WTC11 (cell line): ENCODE measurements around the gene TMEM225B. TPM values are rescaled to one million over a fixed set of nuclear protein-coding genes. Genes with fewer than 3 reads are reported as not detected.

ENCODE experiments used
- ATAC-seq: fragments of 200-7000 bp; cut with Tn5 transposase; 2 replicates; pipeline ENCODE4 v1.10.0; 2021; ENCODE audit warnings: mild to moderate bottlenecking, moderate library complexity
- CTCF ChIA-PET: fragments of 300-600 bp; sonication (Branson Sonifier 250); formaldehyde crosslinking; loops from one replicate; lab custom pipeline; 2021; ENCODE audit warnings: antibody characterized with exemption; lab: Charles Lee
- POLR2A ChIA-PET: fragments of 350-600 bp; sonication (Branson Sonifier 250); formaldehyde crosslinking; loops from one replicate; lab custom pipeline; 2021; ENCODE audit warnings: antibody characterized with exemption; lab: Charles Lee
- DNase-seq: peaks from one replicate; pipeline ENCODE4 v3.0.0; 2021; ENCODE audit warnings: low spot score
- H3K27ac Mint-ChIP-seq: 2 replicates; pipeline ENCODE4 v1.8.0; 2021; ENCODE audit warnings: mixed read lengths
- H3K27me3 Mint-ChIP-seq: 2 replicates; pipeline ENCODE4 v1.8.0; 2021; ENCODE audit warnings: low read depth, mild to moderate bottlenecking, moderate library complexity, mixed read lengths
- H3K36me3 Mint-ChIP-seq: 2 replicates; pipeline ENCODE4 v1.8.0; 2021; ENCODE audit warnings: mixed read lengths
- H3K4me1 Mint-ChIP-seq: 2 replicates; pipeline ENCODE4 v1.8.0; 2022; ENCODE audit warnings: mixed read lengths
- H3K4me3 Mint-ChIP-seq: 2 replicates; pipeline ENCODE4 v1.8.0; 2021; ENCODE audit warnings: mild to moderate bottlenecking, moderate library complexity, mixed read lengths
- H3K9me3 Mint-ChIP-seq: 2 replicates; pipeline ENCODE4 v1.8.0; 2021; ENCODE audit warnings: mixed read lengths
- CTCF ChIP-seq: fragments of 200-600 bp; IDR thresholded peaks from 2 replicates; pipeline ENCODE4 v1.8.0; 2022; ENCODE audit warnings: antibody characterized with exemption
- FOXP1 ChIP-seq: sonication (generic); formaldehyde crosslinking; IDR thresholded peaks from 2 replicates; pipeline ENCODE4 v1.8.0; 2022; ENCODE audit warnings: missing genetic modification reagents, mild to moderate bottlenecking, moderate library complexity, borderline replicate concordance
- HMGA2 ChIP-seq: fragments of 250-450 bp; sonication (Bioruptor Pico); IDR thresholded peaks from 2 replicates; pipeline ENCODE4 v1.4.0; 2021; ENCODE audit warnings: mild to moderate bottlenecking, moderate library complexity
- KAT7 ChIP-seq: sonication (generic); formaldehyde crosslinking; IDR thresholded peaks from 2 replicates; pipeline ENCODE4 v1.8.1; 2023; ENCODE audit warnings: missing genetic modification reagents, mild to moderate bottlenecking, borderline replicate concordance
- MAX ChIP-seq: sonication (generic); formaldehyde crosslinking; IDR thresholded peaks from 2 replicates; pipeline ENCODE4 v1.8.0; 2022; ENCODE audit warnings: mild to moderate bottlenecking, missing genetic modification reagents
- MLX ChIP-seq: sonication (generic); formaldehyde crosslinking; IDR thresholded peaks from 2 replicates; pipeline ENCODE4 v1.8.1; 2023; ENCODE audit warnings: mild to moderate bottlenecking, missing genetic modification reagents, moderate library complexity
- NFATC4 ChIP-seq: fragments of 250-450 bp; sonication (Bioruptor Pico); IDR thresholded peaks from 2 replicates; pipeline ENCODE4 v1.9.0; 2021; ENCODE audit warnings: mild to moderate bottlenecking
- NR3C1 ChIP-seq: sonication (generic); formaldehyde crosslinking; conservative IDR thresholded peaks from 2 replicates; pipeline ENCODE4 v1.8.1; 2023; ENCODE audit warnings: low read depth, mild to moderate bottlenecking, missing genetic modification reagents
- OVOL2 ChIP-seq: fragments of 250-450 bp; sonication (Bioruptor Pico); IDR thresholded peaks from 2 replicates; pipeline ENCODE4 v1.9.0; 2021; ENCODE audit warnings: mild to moderate bottlenecking, borderline replicate concordance
- RELA ChIP-seq: sonication (generic); formaldehyde crosslinking; IDR thresholded peaks from 2 replicates; pipeline ENCODE4 v1.8.1; 2022; ENCODE audit warnings: missing genetic modification reagents, mild to moderate bottlenecking, borderline replicate concordance
- SMAD3 ChIP-seq: sonication (generic); formaldehyde crosslinking; IDR thresholded peaks from 2 replicates; pipeline ENCODE4 v1.8.0; 2022; ENCODE audit warnings: missing genetic modification reagents, mild to moderate bottlenecking, borderline replicate concordance
- SOX15 ChIP-seq: fragments of 250-450 bp; sonication (Bioruptor Pico); IDR thresholded peaks from 2 replicates; pipeline ENCODE4 v1.9.0; 2021; ENCODE audit warnings: mild to moderate bottlenecking
- USF1 ChIP-seq: sonication (generic); formaldehyde crosslinking; IDR thresholded peaks from 2 replicates; pipeline ENCODE4 v1.8.0; 2022; ENCODE audit warnings: mild to moderate bottlenecking, missing genetic modification reagents
- ZMAT4 ChIP-seq: fragments of 250-450 bp; sonication (Bioruptor Pico); IDR thresholded peaks from 2 replicates; pipeline ENCODE4 v1.9.0; 2021; ENCODE audit warnings: mild to moderate bottlenecking
- ZNF396 ChIP-seq: fragments of 250-450 bp; sonication (Bioruptor Pico); IDR thresholded peaks from 2 replicates; pipeline ENCODE4 v1.8.0; 2021; ENCODE audit warnings: mild to moderate bottlenecking, moderate library complexity, borderline replicate concordance
- ZNF532 ChIP-seq: fragments of 250-450 bp; sonication (Bioruptor Pico); IDR thresholded peaks from 2 replicates; pipeline ENCODE4 v1.9.0; 2021; ENCODE audit warnings: mild to moderate bottlenecking, borderline replicate concordance
- total RNA-seq: library from RNA; stranded (reverse); gene quantifications from 3 replicates; pipeline ENCODE4 v1.2.3, GENCODE V29; 2021

Gene TMEM225B
- total RNA-seq, 1 experiment from 2014 or later: 0.81 TPM

GRCh38 chr7:99576251-99576650, 21.8 kb upstream of the TMEM225B start (continued):
- TF ChIP-seq MLX (CRISPR knock-in tag) (no peak), MAX (CRISPR knock-in tag) (no peak), NFATC4 (CRISPR knock-in tag) (no peak)

GRCh38 chr7:99579281-99579955, 18.6 kb upstream of the TMEM225B start:
- no peak for DNase-seq
- ChIA-PET POLR2A (interaction anchor here (0.7 to 1.1 kb wide), 2 partner anchors 65 to 79 kb away, joined by 3 to 4 read pairs; partner anchors contain the start of gene ZNF394), CTCF (interaction anchor here (1.1 to 1.5 kb wide), 3 partner anchors 75 to 415 kb away, joined by 3 to 4 read pairs (median 3); partner anchors contain the start of gene ZKSCAN5)
- TF ChIP-seq SOX15 (no peak), NFATC4 (CRISPR knock-in tag) (no peak)
- no peaks in the 10 kb centered on the region for H3K36me3 Mint-ChIP-seq
- peak overlapping the region; percentile 92 for H3K4me3 Mint-ChIP-seq
- H3K27me3 Mint-ChIP-seq: no peaks in the 10 kb centered on the region; the same call in 1 of the 2 replicates
- peaks cover 29% of the 10 kb centered on the region for H3K4me1 Mint-ChIP-seq
- no peak for ATAC-seq
- H3K27ac Mint-ChIP-seq: peak overlapping the region; percentile 19; the same call in 1 of the 2 replicates
- 0 out of 2 replicates have a peak, but pooled peaks cover 3% of the 10 kb centered on the region for H3K9me3 Mint-ChIP-seq

GRCh38 chr7:99579956-99580777, 17.9 kb upstream of the TMEM225B start:
- peak; percentile 81 for DNase-seq
- Mint-ChIP-seq H3K27me3 (no peaks in the 10 kb centered on the region; the same call in 1 of the 2 replicates), H3K4me3 (peak overlapping the region; percentile 92), H3K9me3 (0 out of 2 replicates have a peak, but pooled peaks cover 3% of the 10 kb centered on the region), H3K36me3 (no peaks in the 10 kb centered on the region), H3K4me1 (peaks cover 24% of the 10 kb centered on the region), H3K27ac (peak overlapping the region; percentile 93)
- POLR2A ChIA-PET: interaction anchor here (0.7 to 1.1 kb wide), 2 partner anchors 66 to 80 kb away, joined by 3 to 4 read pairs; partner anchors contain the start of gene ZNF394
- CTCF ChIA-PET: interaction anchor here (0.6 to 1.8 kb wide), 10 partner anchors 19 to 414 kb away, joined by 3 to 16 read pairs (median 4); partner anchors contain the start of genes ZKSCAN5, ZNF394, ZNF655 and ZSCAN25
- peak; percentile 81 for ATAC-seq
- TF ChIP-seq HMGA2 (no peak), ZMAT4 (CRISPR knock-in tag) (no peak), OVOL2 (CRISPR knock-in tag) (no peak), CTCF (peak; percentile 58; the same call in 1 of the 2 replicates), FOXP1 (CRISPR knock-in tag) (peak; percentile 36; the same call in 1 of the 2 replicates), ZNF396 (CRISPR knock-in tag) (no peak), ZNF532 (no peak), USF1 (CRISPR knock-in tag) (no peak; the same call in 1 of the 2 replicates), NR3C1 (CRISPR knock-in tag) (no peak), SMAD3 (no peak), RELA (CRISPR knock-in tag) (no peak), KAT7 (CRISPR knock-in tag) (no peak)
